ENCODE data around the gene OR6C1.
"Not testable (repeated sequence)": the region's sequence is repeated elsewhere in the genome, so short reads cannot be mapped to it uniquely, and the experiment has no call there.

OR6C1 gene

GRCh38 chr12:55314043-55314442 lies at the start of gene OR6C1:
OR6C1 (plus strand) TSS chr12:55314343; CDS start chr12:55320600, 6,257 bp downstream.
- DNase-seq, result no peak

GRCh38 chr12:55280991-55281390 lies 33.2 kb upstream of the OR6C1 start:
- DNase-seq, result no peak

DNA sequence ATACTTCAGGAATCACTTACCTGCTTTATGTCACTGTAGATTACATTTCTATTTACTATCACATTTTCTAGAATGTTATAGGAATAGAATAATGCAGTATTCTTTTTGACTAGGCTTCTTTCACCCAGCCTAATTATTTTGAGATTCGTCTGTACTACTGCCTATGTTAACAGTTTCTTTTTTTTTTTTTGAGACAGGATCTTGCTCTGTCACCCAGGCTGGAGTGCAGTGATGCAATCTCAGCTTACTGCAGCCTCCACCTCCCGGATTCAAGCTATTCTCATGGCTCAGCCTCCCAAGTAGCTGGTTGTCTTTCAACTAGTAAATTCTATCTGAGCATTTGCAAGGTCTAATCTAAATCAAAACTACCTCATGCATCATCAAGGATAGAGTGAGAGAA lies 24.1 kb upstream of the OR6C1 start:
- DNase-seq, result no peak

GRCh38 chr12:55296469-55296868 lies 17.7 kb upstream of the OR6C1 start, which contains the start of gene OR6C6:
OR6C6 (minus strand) TSS chr12:55296569; CDS start chr12:55295232, 1,337 bp downstream.
- no peak for DNase-seq

DNA sequence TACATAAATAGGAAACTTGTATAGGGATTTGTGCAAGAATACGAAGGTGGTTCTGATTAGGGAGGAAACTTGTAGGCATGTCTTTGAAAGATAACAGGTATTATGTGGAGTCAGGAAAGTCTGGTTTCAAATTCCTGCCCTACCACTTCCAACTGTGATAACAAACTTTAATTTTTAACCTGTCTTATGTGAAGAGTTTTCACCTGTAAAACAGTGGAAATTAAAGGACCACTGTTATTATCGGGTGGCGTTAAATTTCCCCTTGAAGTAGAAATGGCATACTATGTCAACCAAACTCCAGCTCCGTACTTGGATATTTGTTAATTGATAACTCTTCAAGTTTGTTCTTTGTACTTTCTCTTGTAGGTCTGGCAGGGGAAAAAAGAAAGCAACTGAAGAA lies 6.1 kb downstream of the OR6C1 start:
- no peak for DNase-seq

GRCh38 chr12:55325801-55326200 lies 11.7 kb downstream of the OR6C1 start:
- not testable (repeated sequence) for DNase-seq

DNA sequence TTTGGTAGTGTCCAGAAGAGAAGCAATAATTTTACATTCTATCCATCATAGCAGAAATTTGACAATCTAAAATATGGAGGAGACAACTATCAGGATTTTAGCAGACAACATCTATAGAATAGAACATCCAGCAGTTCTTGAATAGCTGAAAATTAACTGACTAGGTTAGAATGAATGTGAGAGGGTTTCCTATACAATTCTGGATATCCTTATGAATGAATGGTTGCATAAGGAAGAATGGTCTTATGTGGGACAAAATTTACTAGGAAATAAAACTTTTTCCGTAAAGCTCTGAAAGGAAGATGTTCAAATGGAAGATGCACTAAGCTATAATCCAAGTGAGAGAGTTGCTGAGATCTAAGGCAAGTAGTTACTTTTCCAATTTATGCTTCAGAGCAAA lies 16.3 kb downstream of the OR6C1 start, which contains the start of gene OR6C3:
OR6C3 (plus strand) TSS at position 301 of the 400 bp plus-strand sequence. CDS start 955 bp downstream, outside the sequence.
- DNase-seq, result no peak

- no peak for DNase-seq
Measured at GRCh38 chr12:55336002-55336401, 21.9 kb downstream of the OR6C1 start.

DNA sequence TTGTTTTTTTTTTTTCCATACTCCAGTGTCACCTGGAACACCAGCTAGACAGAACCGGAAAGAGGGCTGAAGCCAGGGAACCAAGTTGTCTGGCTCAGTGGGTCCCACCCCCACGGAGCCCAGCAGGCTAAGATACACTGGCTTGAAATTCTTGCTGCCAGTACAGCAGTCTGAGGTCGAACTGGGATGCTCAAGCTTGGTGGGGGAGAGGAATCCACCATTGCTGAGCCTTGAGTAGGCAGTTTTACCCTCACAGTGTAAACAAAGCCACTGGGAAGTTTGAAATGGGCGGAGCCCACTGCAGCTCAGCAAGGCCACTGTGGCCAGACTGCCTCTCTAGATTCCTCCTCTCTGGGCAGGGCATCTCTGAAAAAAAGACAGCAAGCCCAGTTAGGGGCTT lies 41.2 kb downstream of the OR6C1 start:
- DNase-seq, result not testable (repeated sequence)

DNA sequence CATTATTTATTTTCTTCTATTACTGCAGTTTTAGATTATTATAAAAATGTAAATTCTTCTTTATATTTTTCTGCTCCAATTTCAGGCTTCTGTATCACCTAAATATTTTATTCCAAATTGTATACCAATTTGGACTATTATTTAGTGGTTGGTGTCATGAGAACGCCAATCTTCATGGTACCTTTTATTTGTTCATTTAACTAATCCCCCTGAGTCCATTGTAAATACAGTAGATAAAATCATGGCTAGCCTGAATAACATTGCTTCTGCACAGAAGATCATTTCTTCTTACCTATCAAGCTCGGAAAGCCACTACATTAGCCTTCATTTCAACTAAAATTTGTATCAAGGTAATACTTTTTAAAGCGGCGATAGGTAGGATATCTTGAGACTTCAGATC lies 48.5 kb downstream of the OR6C1 start, which contains the start of gene OR6C75:
OR6C75 (plus strand) TSS at position 301 of the 400 bp plus-strand sequence. CDS start 2,136 bp downstream, outside the sequence.
- DNase-seq, result no peak

- no peak for DNase-seq
Measured at GRCh38 chr12:55365086-55365485, 50.9 kb downstream of the OR6C1 start.

All from activated CD4-positive, alpha-beta T cell treated with anti-CD3 and anti-CD28 coated beads, Interleukin-10, Interleukin-2, amounts not matched to agents 100 ng/mL and 50 ng/mL, durations not matched to agents 16 hours and 8 hours (primary cell).